ENCODE data around the gene PHETA1.

DNA sequence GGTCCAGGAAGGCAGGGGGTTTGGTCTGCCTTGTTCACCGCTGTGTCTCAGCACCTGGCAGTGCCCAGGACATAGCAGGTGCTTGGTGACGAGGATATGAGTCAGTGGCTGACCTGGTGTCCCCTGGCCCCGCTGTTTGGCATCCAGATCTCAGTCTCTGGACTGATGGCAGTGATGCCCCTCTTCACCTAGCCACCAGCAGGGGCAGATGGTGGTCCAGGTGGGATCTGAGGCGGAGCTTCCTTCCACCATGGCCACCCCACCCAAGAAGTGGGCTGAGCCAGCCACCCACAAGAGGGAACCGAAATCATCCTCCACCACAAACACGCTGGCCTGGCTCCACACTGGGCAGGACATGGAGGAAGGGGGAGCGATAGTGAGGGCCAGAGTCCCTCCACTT lies 20.7 kb upstream of the PHETA1 start:
- TF ChIP-seq, protein P1, sequence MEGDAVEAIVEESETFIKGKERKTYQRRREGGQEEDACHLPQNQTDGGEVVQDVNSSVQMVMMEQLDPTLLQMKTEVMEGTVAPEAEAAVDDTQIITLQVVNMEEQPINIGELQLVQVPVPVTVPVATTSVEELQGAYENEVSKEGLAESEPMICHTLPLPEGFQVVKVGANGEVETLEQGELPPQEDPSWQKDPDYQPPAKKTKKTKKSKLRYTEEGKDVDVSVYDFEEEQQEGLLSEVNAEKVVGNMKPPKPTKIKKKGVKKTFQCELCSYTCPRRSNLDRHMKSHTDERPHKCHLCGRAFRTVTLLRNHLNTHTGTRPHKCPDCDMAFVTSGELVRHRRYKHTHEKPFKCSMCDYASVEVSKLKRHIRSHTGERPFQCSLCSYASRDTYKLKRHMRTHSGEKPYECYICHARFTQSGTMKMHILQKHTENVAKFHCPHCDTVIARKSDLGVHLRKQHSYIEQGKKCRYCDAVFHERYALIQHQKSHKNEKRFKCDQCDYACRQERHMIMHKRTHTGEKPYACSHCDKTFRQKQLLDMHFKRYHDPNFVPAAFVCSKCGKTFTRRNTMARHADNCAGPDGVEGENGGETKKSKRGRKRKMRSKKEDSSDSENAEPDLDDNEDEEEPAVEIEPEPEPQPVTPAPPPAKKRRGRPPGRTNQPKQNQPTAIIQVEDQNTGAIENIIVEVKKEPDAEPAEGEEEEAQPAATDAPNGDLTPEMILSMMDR (IDR thresholded peaks at IDR 0.05; ENCODE audit: low read length), result no peak
- TF ChIP-seq EZH2 (IDR thresholded peaks at IDR 0.05; ENCODE audit: borderline replicate concordance, low read length), result no peak
